ENCODE data around the gene ARHGEF11. TPM values are rescaled to one million over a fixed set of nuclear protein-coding genes. Genes with fewer than 3 reads are reported as not detected.

Gene ARHGEF11
- total RNA-seq, 1 experiment from 2014 or later = 36.8 TPM

DNA sequence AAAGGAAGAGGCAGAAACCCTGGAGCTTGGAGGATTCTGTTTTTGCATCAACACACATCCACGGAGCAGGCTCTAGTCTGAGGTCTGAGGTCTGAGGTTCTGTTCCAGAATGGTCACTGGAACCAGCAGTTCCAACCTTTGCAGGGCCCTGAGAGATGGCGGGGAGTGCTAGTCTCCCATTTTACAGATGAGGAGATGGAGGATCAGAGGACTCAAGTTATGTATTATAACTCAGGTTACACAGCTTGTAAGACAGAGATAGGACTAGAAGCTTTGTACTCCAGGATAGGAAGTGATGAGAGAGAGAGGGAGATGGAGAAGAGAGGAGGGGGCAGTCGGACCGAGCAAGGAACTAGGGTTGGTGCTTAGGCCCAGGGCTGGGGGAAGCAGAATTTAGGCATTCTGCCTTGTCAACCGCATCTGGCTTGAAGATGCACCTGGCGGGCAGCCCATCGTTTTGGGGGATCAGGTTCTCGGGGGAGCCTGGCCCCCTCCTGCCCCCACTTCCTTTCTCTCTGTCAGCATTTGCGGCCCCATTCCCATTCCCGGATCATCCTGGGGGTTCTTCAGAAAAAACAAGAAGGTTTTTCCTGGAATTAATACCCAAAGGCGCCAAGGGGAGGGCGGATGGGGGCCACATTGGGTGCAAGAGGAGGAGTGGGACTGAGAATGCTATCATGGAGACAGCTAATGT is 146.4 kb downstream of the ARHGEF11 start:
- DNase-seq (ENCODE audit: extremely low read depth, low read depth) = no peak

DNA sequence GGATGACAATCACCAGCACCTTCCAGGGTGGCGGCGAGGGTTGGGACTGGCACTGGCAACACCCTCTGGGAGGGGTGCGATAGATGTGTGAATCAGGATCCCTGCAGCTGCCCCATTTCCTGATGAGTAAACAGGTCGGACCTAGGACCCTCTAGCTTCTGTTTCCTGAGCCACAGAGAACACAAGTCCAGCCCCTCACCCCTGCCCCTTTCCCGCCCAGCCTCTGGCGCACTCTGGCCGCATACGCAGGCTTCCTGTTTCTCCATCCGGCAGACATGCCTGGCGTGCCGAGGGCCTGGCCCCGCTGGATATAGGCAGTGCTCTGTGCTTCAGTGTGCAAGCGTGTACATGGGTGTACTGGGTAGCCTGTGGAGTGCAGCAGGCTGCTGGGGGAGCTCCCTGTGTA is 147.4 kb downstream of the ARHGEF11 start:
- no peak for DNase-seq (ENCODE audit: extremely low read depth, low read depth)

DNA sequence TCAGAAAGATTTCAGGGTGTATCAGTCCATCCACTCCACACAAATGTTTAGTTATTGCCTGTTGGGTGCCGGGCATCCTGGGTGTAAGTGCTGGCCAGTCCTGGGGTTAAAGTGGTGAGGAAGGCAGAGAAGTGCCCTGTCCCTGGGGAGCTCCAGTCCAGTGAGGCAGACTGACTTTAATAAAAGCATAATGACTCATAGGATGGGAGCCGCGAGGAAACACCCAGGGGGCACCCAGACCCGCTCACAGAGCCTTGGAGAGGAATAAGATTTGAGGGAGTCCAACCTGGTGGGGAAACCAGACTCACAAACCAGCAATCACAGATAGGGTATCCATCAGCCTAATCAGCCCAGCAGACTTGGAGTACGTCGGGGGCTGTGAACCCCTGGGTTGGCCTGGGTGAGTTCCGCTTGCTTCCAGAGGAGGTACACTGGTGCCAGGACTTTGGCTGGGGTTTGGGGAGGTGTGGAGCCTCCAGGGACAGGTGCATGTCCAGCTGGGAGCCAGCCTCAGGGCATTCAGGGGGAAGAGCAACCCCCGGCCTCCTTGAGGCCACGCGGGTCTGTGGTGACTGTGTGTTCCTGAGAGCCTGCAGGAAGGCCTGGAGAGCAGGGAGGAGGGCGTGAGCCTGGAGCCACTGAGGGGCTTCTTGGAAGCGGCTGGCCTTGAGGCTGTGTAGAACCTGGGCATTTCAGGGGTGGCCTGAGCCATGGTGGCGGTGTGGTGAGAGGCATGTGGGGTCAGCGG is 148.3 kb downstream of the ARHGEF11 start:
- peak; percentile 35 for DNase-seq (ENCODE audit: extremely low read depth, low read depth)

DNA sequence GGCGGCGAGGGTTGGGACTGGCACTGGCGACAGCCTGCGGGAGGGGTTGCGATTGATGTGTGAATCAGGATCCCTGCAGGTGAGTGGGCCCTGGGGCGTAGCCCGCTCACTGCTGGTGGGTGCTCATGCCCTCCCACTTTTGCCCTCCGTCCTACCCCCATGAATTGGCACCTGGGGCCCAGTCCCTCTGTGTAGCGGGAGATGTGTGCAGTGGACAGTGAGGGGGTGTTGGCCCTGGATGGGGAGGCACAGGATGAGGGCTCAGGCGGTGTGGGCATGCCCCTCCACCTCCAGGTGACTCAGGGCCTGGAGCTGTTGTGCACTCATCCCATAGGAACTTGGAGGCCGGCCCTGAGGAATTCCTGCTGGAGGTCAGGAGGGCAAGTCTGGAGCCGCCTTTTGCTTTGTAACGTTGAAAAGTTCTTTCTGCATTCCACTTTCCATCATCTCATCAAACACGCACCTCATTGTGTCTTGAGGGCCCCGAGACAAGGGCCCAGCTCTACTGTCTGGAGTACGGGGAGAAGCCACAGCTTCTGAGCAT is 149.0 kb downstream of the ARHGEF11 start:
- DNase-seq (ENCODE audit: extremely low read depth, low read depth) = peak; percentile 66

DNA sequence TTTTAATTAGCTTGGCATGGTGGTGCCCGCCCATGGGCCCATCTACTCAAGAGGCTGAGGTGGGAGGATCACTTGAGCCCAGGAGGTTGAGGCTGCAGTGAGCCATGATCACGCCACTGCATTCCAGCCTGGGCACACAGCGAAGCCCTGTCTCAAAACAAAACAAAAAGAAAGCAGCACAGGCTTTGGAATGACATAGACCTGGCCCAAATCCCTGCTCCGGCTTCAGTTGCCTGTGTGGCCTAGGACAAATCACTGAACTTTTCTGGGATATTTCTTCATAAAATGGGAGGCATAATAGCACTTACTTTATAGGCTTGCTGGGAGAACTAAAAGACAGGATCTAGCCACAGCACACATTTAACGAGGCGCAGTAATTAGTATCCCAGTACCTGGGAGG is 149.6 kb downstream of the ARHGEF11 start:
- no peak for DNase-seq (ENCODE audit: extremely low read depth, low read depth)

DNA sequence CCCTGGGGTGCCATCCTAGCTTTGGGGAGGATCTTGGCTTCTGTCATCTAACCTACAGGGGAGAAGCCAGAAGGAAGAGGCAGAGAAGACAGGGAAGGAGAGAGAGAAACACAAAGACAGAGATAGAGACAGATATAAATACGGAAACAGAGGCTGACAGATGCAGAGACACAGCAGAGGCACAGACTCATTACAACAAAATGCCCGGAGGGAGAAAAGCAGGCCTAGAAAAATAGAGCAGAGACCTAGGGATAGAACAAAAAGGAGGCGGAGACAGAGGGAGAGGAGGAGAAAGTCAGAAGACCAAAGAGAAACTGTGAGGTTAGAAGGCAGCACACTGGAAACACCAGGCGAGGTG is 150.1 kb downstream of the ARHGEF11 start:
- DNase-seq (ENCODE audit: extremely low read depth, low read depth) = no peak

DNA sequence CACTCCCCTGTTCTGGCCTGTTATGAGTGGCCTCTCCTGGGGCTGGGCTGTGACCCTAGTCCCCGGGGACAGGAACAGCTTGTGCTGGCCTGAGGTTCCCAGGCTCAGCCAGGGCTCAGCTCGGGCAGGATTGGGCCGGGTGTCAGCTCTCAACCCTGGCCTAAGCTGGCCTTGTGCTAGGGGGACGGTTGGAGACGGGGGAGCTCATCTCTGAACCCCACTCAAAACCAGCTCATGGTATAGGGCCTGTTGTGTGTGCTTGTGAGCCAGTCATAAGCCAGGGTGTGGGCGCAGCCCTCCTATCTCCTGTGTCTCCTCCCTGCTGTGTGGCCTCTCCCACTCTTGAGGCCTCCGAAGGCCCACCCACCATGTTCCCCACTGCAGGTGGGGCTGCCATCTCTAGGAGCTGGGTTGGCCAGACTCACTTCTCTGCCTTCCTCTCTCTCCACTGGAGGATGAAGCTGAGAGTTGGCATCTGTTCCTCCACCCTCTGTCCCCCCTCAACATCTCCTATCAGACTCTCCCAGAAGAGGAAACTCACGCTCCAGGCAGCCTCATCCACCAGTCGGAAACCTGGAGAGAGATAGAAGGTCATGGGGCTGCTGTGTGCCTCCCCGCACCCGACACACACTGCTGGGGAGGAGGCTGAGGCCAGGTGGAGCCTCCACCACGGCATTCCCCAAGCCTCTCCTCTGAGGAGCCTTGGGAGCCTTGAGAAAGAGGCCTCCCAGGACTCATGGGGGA is 150.7 kb downstream of the ARHGEF11 start:
- no peak for DNase-seq (ENCODE audit: extremely low read depth, low read depth)

DNA sequence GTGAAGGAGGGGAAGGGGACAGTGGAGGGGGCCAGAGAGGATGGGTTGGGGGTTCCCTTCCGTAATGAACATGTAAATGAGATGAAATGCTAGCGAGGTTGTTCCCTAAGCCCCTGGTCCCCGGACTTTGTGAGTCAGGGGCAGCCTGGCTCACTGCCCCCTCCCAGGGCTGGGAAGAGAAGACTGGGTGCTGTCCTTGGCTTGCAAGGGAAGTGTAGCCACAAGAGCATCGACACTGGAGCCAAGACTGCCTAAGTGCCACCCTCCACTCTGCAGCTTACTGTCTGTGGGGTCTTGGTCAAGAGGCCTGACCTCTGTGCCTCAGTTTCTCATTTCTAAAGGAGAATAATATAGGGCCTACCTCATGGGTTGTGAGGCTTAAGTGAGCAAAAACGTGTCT is 151.5 kb downstream of the ARHGEF11 start:
- no peak for DNase-seq (ENCODE audit: extremely low read depth, low read depth)

DNA sequence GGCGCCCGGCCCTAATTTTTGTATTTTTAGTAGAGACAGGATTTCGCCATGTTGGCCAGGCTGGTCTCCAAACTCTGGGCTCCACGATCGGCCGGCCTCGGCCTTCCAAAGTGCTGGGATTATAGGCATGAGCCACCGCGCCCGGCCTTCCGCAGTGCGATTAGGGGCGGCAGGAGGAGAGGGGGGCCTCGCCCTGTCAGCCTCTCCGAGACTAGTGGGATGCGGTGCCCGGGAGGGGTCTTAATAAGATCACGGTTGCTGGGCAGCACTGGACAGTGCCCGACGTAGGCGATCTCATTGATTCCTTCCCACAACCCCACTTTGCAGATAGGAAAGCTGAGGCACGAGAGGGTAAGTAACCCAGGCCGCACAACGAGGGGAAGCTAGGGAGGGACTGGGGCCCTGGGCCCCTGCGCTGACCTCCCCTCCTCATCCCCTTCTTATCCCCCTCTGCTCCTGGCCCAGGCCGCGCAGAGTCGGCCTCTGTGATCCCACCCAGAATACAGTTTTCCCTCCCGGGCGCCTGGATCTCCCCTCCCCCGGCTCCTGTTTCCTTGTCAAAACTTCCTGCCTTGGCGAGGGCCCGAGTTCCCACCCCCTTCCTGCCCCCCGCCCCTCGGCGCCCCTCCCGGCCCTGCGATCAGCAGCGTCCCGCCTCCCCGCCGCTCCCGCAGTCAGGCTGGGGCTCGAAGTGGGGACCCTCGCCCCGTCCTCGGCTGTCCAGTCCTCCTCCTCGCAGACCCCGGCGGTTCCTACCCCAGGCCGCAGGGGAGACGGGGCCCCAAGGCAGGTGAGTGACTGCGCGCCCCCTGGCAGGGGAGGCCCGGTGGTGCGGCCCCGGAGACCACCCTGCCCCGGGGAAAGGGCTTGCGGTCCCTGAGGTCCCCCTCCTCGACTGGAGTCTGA is 152.2 kb downstream of the ARHGEF11 start, which contains the start of gene PEAR1:
PEAR1 (plus strand) TSS at position 671 of the 906 bp plus-strand sequence. CDS start 10,209 bp downstream, outside the sequence.
- no peak for DNase-seq (ENCODE audit: extremely low read depth, low read depth)

DNA sequence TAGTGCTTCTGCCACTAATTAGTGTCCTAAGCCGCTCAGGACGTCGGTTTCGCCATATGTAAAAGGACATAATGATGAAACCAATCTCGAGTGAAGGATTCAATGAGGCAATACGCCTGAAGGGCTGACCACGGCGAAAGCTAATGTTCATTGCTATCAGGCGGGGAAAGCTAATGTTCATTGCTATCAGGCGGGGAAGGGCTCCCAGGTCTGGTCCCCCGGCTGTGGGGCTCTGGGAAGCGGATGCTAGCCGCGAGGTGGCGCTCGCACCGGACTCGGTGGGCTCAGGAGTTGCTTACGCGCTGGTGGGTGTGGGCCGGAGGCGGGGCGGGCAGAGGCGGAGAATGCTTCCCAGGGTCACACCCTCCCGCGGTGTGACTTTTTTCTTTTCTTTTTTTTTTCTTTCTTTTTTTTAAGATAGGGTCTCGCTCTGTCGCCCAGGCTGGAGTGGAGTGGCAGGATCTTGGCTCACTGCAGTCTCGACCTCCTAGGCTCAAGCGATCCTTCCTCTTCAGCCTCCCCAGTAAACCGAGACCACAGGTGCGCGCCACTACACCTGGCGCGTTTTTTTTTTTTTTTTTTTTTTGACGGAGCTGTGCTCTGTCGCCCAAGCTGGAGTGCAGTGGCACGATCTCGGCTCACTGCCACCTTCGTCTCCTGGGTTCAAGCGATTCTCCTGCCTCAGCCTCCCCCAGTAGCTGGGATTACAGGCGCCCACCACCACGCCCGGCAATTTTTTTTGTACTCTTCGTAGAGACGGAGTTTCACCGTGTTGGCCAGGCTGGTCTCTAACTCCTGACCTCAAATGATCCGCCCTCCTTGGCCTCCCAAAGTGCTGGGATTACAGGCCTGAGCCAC is 153.1 kb downstream of the ARHGEF11 start:
- peak; percentile 89 for DNase-seq (ENCODE audit: extremely low read depth, low read depth)

DNA sequence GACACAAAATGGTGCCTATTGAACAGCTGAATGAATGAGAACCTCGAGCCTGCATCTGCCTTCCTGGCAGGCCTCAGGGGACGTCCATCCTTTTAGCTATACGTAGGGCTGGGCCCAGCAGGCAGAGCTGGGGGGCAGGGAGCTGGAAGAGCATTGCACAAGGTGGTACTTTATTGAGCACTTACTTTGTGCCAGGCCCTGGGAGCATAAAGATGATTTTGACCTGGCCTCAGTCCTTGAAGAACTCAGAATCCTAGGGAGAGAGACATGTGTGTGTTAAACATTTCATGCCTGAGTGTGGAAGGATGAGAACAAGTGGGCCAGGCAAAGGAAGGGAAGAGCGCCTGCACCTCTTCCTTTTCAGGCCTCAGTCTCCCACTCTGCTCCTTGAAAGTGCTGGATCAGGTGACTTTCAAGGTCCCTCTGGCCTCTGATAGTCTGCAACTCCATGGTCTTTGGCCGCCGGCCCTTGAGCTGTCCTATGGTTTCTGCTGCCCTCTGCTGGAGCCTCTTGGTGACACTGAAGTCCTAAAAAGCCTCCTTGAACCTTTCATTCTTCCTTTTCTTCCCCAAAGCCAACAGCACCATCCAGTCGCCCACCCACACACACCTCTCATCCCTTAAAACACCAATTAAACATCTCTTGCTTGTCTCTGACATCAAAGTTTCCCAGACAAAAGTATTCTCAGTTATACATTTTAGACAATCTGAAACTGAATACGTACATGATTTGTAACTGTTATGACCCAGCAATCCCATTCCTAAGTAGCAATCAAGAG is 155.6 kb downstream of the ARHGEF11 start:
- peak; percentile 88 for DNase-seq (ENCODE audit: extremely low read depth, low read depth)

DNA sequence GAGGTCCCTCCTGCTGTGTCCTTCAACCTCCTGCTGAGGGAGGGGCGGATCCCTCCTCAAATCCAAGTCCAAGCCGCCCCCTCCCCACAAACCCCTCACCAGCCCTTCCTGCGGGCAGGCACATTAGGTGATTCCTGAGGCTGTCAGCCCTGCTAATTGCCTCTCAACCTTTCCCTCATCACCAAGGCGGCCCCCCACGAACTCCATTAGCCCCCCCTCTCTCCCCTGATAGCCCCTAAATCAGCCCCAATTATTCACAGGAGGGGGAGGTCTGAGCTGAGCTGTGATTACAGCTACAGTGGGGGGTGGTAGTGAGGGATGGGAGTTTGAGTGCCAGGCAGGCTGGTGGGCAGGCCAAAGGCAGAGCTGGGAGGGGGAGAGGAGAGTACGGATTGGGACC is 157.8 kb downstream of the ARHGEF11 start:
- no peak for DNase-seq (ENCODE audit: extremely low read depth, low read depth)

DNA sequence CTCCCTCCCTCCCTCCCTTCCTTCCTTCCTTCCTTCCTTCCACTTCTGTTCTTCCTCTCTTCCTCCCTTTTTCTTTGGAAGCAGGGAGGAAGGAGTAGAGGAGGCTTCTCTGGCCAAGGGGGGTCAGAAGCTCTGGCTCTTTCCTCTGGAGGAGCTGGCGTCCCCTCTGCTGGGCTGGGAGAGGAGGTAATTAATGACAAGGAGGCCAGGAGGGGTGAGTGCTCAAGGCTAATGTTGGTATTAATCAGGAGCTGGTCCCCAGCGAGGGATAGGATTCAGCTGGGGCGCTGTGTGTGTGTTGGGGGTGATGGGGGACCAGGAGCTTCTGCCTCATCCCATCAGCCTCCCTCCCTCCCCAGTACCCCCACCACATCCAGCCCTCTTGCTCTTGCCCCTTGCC is 158.2 kb downstream of the ARHGEF11 start:
- no peak for DNase-seq (ENCODE audit: extremely low read depth, low read depth)

DNA sequence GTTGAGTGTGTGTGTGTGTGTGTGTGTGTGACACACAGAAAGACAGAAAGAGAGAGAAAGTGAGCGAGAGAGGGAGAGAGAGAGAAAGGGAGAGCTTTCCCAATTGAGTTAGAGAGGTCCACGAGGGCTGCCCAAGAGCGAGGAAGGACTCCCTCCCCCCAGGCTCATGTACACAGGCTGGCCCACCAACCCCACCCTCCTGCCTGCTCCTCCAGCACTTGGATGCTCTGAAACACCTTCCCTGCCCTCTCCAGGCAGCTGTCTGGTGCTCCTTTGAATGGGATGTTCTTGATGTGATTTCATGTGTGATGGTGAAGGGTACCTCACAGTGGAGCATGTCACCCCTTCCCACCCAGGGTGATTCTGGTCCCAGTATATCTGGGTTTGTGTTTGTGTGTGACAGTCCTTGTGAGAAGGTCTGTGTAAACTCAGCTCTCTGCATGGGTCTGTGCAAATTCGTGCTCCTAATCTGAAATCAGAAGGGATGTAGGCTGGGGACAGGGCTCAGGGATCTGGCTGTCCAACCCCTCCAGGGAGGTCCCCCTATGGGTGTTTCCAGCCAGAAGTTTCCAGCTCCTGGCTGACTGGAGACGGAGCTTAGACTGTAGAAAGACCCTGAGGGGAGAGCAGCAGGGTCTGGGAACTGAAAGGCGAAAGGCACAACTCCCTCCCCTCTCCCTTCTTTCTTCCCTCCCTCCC is 158.8 kb downstream of the ARHGEF11 start:
- DNase-seq (ENCODE audit: extremely low read depth, low read depth) = no peak

DNA sequence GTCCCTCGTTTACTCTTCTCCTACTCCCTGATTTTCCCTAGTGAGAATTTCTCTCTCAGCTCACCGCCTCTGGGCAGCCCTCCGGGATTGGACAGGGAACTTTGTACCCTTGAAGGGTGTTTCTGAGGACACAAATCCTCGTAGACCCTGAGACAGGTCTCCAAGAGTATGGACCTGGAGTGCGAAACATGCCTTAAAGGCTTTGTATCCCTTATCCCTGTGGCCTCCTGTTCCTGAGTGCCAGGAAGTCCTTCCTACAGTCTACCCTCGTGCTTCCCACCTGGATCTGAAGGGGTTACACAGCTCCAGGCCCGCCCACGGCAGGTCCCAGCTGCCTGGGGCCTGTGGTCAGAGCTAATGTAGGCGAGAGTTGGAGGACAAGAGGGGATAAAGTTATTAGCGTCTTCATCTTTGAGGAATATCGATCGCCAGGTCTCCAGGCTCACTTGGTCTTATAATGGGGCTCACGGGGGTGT is 159.6 kb downstream of the ARHGEF11 start:
- DNase-seq (ENCODE audit: extremely low read depth, low read depth) = no peak

DNA sequence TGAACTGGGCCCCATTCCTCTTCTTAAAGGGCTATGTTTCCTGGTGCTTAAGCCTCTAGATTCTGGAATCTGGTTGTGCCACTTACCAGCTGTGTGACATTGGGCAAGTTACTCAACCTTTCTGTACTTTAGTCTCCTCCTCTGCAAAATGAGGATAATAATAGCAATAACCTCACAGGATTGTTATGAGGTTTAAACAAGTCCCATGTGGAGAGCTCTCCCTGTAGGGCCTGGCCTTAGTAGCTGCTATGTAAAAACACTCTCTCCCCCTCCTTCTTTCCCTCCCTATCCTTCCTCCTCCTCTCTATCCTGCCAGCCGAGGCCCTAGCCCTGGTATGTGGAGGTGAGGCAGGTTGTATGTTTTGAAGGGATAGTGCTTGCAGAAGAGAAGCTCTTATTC is 160.2 kb downstream of the ARHGEF11 start:
- DNase-seq (ENCODE audit: extremely low read depth, low read depth) = no peak

Data from NCI-H460 (cell line).